Astrocyte of the cerebellum (primary cell): ENCODE results near the gene FOXO4.

ENCODE experiments used
- DNase-seq: peaks from one replicate; pipeline ENCODE4 v3.0.0-alpha.2; 2011; ENCODE audit warnings: low read depth
- H3K4me3 ChIP-seq: 2 replicates; pipeline ENCODE4 v1.5.1; 2011; ENCODE audit warnings: mild to moderate bottlenecking, low read depth, low read length, moderate library complexity
- in situ Hi-C: cut with HindIII; loops from 2 replicates; pipeline ENCODE4 v1.10.0; 2017; ENCODE audit warnings: low sequenced_read_pairs
- TF ChIP-seq, protein P1 (sequence below): IDR thresholded peaks from 2 replicates; pipeline ENCODE4 v1.5.1; 2012; ENCODE audit warnings: low read length, low read depth, moderate library complexity, mild to moderate bottlenecking; ENCODE audit errors: missing control alignments

Gene FOXO4

DNA sequence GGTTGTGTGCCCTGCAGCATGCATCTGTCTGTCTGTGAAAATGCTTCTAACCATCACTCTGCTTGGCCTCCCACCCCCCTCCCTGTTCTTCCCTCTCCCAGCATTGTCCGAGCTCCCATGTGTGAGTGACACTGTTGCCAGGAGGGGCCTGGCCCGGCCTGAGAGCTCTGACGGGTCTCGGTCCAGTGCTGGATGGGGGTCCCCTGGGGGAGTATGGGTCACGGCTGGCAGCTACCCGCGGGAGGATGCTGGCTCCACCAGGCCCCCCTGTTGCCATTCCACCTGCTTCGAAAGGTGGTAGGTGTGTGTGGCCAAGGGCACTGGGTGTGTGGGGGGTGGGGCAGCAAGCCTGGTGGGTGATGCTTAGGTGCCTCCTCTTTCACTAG lies 52.6 kb downstream of the FOXO4 start:
- H3K4me3 ChIP-seq: no peak overlapping the region
- in situ Hi-C loops: no loop called here
- TF ChIP-seq, protein P1, sequence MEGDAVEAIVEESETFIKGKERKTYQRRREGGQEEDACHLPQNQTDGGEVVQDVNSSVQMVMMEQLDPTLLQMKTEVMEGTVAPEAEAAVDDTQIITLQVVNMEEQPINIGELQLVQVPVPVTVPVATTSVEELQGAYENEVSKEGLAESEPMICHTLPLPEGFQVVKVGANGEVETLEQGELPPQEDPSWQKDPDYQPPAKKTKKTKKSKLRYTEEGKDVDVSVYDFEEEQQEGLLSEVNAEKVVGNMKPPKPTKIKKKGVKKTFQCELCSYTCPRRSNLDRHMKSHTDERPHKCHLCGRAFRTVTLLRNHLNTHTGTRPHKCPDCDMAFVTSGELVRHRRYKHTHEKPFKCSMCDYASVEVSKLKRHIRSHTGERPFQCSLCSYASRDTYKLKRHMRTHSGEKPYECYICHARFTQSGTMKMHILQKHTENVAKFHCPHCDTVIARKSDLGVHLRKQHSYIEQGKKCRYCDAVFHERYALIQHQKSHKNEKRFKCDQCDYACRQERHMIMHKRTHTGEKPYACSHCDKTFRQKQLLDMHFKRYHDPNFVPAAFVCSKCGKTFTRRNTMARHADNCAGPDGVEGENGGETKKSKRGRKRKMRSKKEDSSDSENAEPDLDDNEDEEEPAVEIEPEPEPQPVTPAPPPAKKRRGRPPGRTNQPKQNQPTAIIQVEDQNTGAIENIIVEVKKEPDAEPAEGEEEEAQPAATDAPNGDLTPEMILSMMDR: no peak
- DNase-seq: no peak

DNA sequence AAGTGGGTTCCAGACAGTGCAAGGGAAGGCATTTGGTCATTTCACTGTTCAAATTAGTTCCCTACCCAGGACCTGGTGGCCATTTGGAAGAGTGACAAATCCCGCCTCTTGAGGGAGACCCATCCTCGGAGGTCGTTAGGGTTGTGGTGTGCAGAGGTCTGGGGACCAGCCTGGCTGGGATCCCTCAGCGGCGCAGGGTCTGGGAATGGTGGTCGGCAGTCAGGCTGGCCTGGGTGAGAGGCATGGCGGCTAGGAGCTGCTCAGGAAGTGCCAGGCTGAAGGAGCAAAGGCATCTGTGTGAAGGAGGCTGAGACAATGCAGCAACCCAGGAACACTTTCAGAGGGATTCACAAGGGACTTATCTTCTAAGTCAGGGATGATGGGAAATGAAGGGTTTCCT lies 55.7 kb downstream of the FOXO4 start:
- no peak for DNase-seq
- in situ Hi-C loops: no loop called here
- H3K4me3 ChIP-seq: no peak overlapping the region
- TF ChIP-seq, protein P1: no peak
